HepG2 (cell line): Measurements from ENCODE around the gene NF2. TPM values are rescaled to one million over a fixed set of nuclear protein-coding genes. Genes with fewer than 3 reads are reported as not detected.
"Not testable (repeated sequence)": the region's sequence is repeated elsewhere in the genome, so short reads cannot be mapped to it uniquely, and the experiment has no call there.

Source experiments
- ATAC-seq: fragments of 200-7000 bp; cut with Tn5 transposase; 3 replicates; pipeline ENCODE4 v1.9.1; 2020; ENCODE audit warnings: mild to moderate bottlenecking, moderate library complexity
- BruUV-seq: library from RNA; stranded (reverse); fragments of 400-500 nt; replicated peaks from 2 replicates; lab custom pipeline; 2021; lab: Mats Ljungman, UMichigan
- CTCF ChIA-PET: fragments of 300-600 bp; formaldehyde crosslinking; extraction: SDS; loops from one replicate; lab custom pipeline; 2021; ENCODE audit warnings: low total read pairs, inconsistent platforms, low intra/inter-chr PET ratio; lab: Yijun Ruan, JAX
- POLR2A ChIA-PET: fragments of 350-600 bp; sonication (Branson Sonifier 250); formaldehyde crosslinking; loops from one replicate; lab custom pipeline; 2020; ENCODE audit warnings: antibody characterized with exemption, inconsistent platforms; lab: Yijun Ruan, JAX
- DNase-seq: peaks from one replicate; pipeline ENCODE4 v3.0.0-alpha.2; 2015; ENCODE audit warnings: low spot score
- FAIRE-seq: peaks from 3 replicates; lab custom pipeline; 2011; peaks lifted over from hg19 to GRCh38; lab: Jason Lieb, UNC
- H2AFZ ChIP-seq: one replicate; pipeline ENCODE4 v1.6.1; 2011; ENCODE audit warnings: low read length, inconsistent platforms
- H3K27ac ChIP-seq: fragments of 300-600 bp; 3 replicates; pipeline ENCODE4 v1.8.0; 2011; ENCODE audit warnings: mixed run types, mild to moderate bottlenecking, mixed read lengths, low read length, inconsistent platforms; ENCODE audit not compliant: insufficient read depth; ENCODE audit errors: extremely low read length
- H3K27me3 ChIP-seq, 2 experiments: fragments of 200-600 bp in 1 of 2; 2 replicates in 1 of 2; 3 replicates in 1 of 2; pipeline versions ENCODE4 v1.6.0 to v1.8.0; 2011; ENCODE audit warnings: low read length in 2 of 2, mild to moderate bottlenecking in 2 of 2, moderate library complexity in 2 of 2, inconsistent platforms in 1 of 2; ENCODE audit not compliant: insufficient read depth in 2 of 2, control insufficient read depth in 1 of 2
- H3K36me3 ChIP-seq, 2 experiments: fragments of 200-600 bp in 1 of 2; replicated peaks in 1 of 2; 2 replicates in 1 of 2; 3 replicates in 1 of 2; pipeline versions ENCODE4 v1.5.1 to v1.8.0; 2011; ENCODE audit warnings: low read length in 2 of 2, inconsistent platforms in 1 of 2; ENCODE audit not compliant: insufficient read depth in 2 of 2, control insufficient read depth in 1 of 2
- H3K4me1 ChIP-seq: 2 replicates; pipeline ENCODE4 v1.5.1; 2012; ENCODE audit warnings: low read length, inconsistent platforms; ENCODE audit not compliant: insufficient read depth
- H3K4me2 ChIP-seq: 2 replicates; pipeline ENCODE4 v1.6.0; 2011; ENCODE audit warnings: low read depth, low read length, inconsistent platforms
- H3K4me3 ChIP-seq, 3 experiments: fragments of 200-600 bp in 1 of 3; sonication (generic), shearing (Covaris generic) in 1 of 3; replicated peaks in 1 of 3; 2 replicates each; pipeline ENCODE4 v1.5.1; 2011 to 2016; ENCODE audit warnings: low read length in 3 of 3, inconsistent platforms in 2 of 3, low read depth in 2 of 3, mild to moderate bottlenecking in 2 of 3, control low read depth in 1 of 3, mixed read lengths in 1 of 3; ENCODE audit not compliant: insufficient read depth in 1 of 3
- H3K79me2 ChIP-seq: one replicate; pipeline ENCODE4 v1.6.1; 2011; ENCODE audit warnings: low read length, inconsistent platforms; ENCODE audit not compliant: insufficient read depth
- H3K9ac ChIP-seq: 2 replicates; pipeline ENCODE4 v1.6.0; 2011; ENCODE audit warnings: mild to moderate bottlenecking, low read depth, low read length, inconsistent platforms; ENCODE audit not compliant: insufficient read depth
- H3K9me3 ChIP-seq: 2 replicates; pipeline ENCODE4 v1.5.1; 2012; ENCODE audit warnings: mild to moderate bottlenecking, low read length
- H4K20me1 ChIP-seq: 2 replicates; pipeline ENCODE4 v1.6.0; 2011; ENCODE audit warnings: inconsistent platforms, mild to moderate bottlenecking, low read length, moderate library complexity; ENCODE audit not compliant: insufficient read depth
- ARNT2 ChIP-seq: sonication (generic); formaldehyde crosslinking; IDR thresholded peaks from 2 replicates; pipeline ENCODE4 v1.8.0; 2022; ENCODE audit warnings: mild to moderate bottlenecking, low read depth, missing genetic modification reagents, moderate library complexity
- ZBTB33 ChIP-seq: sonication (generic); formaldehyde crosslinking; IDR thresholded peaks from 2 replicates; pipeline ENCODE4 v1.4.0; 2020; ENCODE audit warnings: missing genetic modification reagents
- ZNF460 ChIP-seq: sonication (generic); formaldehyde crosslinking; IDR thresholded peaks from 2 replicates; pipeline ENCODE4 v1.5.1; 2020; ENCODE audit warnings: missing genetic modification reagents, mild to moderate bottlenecking, borderline replicate concordance
- ZNF629 ChIP-seq: sonication (generic); formaldehyde crosslinking; conservative IDR thresholded peaks from 2 replicates; pipeline ENCODE4 v1.5.0; 2020; ENCODE audit warnings: missing genetic modification reagents
- WGBS: methylation state at CpG from one replicate; pipeline ENCODE4 v1.1.6; 2017; ENCODE audit warnings: low lambda C conversion rate; 5-methylcytosine and 5-hydroxymethylcytosine counted together
- in situ Hi-C: cut with HindIII; loops from 2 replicates; pipeline ENCODE4 v1.10.0; 2017; ENCODE audit warnings: low pct_unique_long_range_greater_than_20kb; ENCODE audit not compliant: extremely low pct_ligation_motif_present
- intact Hi-C: fragments of 100-400 bp; cut with micrococcal nuclease; formaldehyde crosslinking; loops from one replicate; pipeline ENCODE4 v1.10.0; 2022; ENCODE audit not compliant: unreplicated experiment
- polyA plus RNA-seq, 8 experiments: library from polyadenylated mRNA; depleted of rRNA in 3 of 8; stranded (reverse) in 7 of 8; unstranded in 1 of 8; fragments of >200 nt; fragmentation: Illumina TruSeq in 4 of 8; extraction: Trizol in 4 of 8; gene quantifications; 2 replicates each; pipeline versions ENCODE4 v1.2.1 to v1.2.3, GENCODE V29; 2011 to 2016; ENCODE audit warnings: low read depth in 4 of 8, missing spikeins in 1 of 8, mixed read lengths in 1 of 8; ENCODE audit not compliant: insufficient read depth in 1 of 8
- total RNA-seq, 5 experiments: library from RNA; depleted of rRNA; stranded (reverse); fragments of >200 nt; fragmentation: Illumina TruSeq; extraction: Trizol; gene quantifications; 2 replicates each; pipeline ENCODE4 v1.2.3, GENCODE V29; 2016; ENCODE audit warnings: low read depth in 1 of 5

Gene NF2
- total and polyA plus RNA-seq, 2 of the 13 experiments (the other 11 are each of a cell fraction or from before 2014, with no cell fraction given): 9.3 to 33.3 TPM

- intact Hi-C loops: no loop called here
- in situ Hi-C loops: no loop called here
- FAIRE-seq: no peak
- H3K79me2 ChIP-seq: no peaks in the 10 kb centered on the region
- peaks cover 22 to 53% of the 10 kb centered on the region in 2 experiments for H3K36me3 ChIP-seq
- ChIA-PET POLR2A (interaction anchor here (1.1 to 8.3 kb wide), 3 partner anchors 10 to 16 kb away, joined by 6 to 90 read pairs (median 17); partner anchors contain the start of gene THOC5), CTCF (no interaction called here)
- no peak overlapping the region for H2AFZ ChIP-seq
- 93% methylated on average over 6 of the region's 6 CpGs for WGBS
- no peak for DNase-seq
- H3K4me1 ChIP-seq: peaks cover 5% of the 10 kb centered on the region
- no peak overlapping the region for H3K27ac ChIP-seq
- H4K20me1 ChIP-seq: no peaks in the 10 kb centered on the region
- TF ChIP-seq ARNT2 (CRISPR knock-in tag) (no peak), ZNF629 (peak; percentile 87)
- no peak overlapping the region for H3K4me3 ChIP-seq
- no peaks in the 10 kb centered on the region for H3K27me3 ChIP-seq
- no peaks in the 10 kb centered on the region for H3K9me3 ChIP-seq
- H3K4me2 ChIP-seq: no peak overlapping the region
- no TSS peak for BruUV-seq
- no peak overlapping the region for H3K9ac ChIP-seq
- no peak for ATAC-seq
Measured at GRCh38 chr22:29563652-29564460, 39.6 kb upstream of the NF2 start.

GRCh38 chr22:29566513-29566912, 36.9 kb upstream of the NF2 start:
- CTCF ChIA-PET, DNase-seq, H3K4me3 ChIP-seq, H4K20me1 ChIP-seq, H2AFZ ChIP-seq, BruUV-seq: not testable (repeated sequence)
- H3K36me3 ChIP-seq: peaks cover 14 to 27% of the 10 kb centered on the region in 2 experiments
- POLR2A ChIA-PET: interaction anchor here (0.9 to 8.3 kb wide), 5 partner anchors 8 to 23 kb away, joined by 3 to 90 read pairs (median 3); partner anchors contain the start of gene THOC5
- TF ChIP-seq ZBTB33 (CRISPR knock-in tag) (0 out of 2 replicates have a peak, but pooled peaks have one; percentile 14), ZNF460 (CRISPR knock-in tag) (peak; percentile 74; the same call in 1 of the 2 replicates)
- TF ChIP-seq, all 625 proteins: peak for 2; not testable (repeated sequence) for 623
- H3K9me3 ChIP-seq, intact Hi-C loops, in situ Hi-C loops, H3K9ac ChIP-seq, H3K79me2 ChIP-seq, ATAC-seq, H3K27ac ChIP-seq, FAIRE-seq, H3K27me3 ChIP-seq, H3K4me2 ChIP-seq: not testable (repeated sequence)
- 97% methylated on average over 7 of the region's 7 CpGs for WGBS
- peaks cover 32% of the 10 kb centered on the region for H3K4me1 ChIP-seq
